ENCODE data around the gene C1QTNF6. TPM values are rescaled to one million over a fixed set of nuclear protein-coding genes. Genes with fewer than 3 reads are reported as not detected.

C1QTNF6 gene
- polyA plus RNA-seq, 1 of the 3 experiments (the other 2 are of a cell fraction), result 47.7 TPM

GRCh38 chr22:37133304-37134018 lies 54.6 kb downstream of the C1QTNF6 start:
- WGBS (ENCODE audit: low lambda C conversion rate), result 78% methylated on average over 11 of the region's 16 CpGs
- Histone ChIP-seq H3K9me2 (no peaks in the 10 kb centered on the region), H3K79me2 (ENCODE audit: insufficient read depth) (no peaks in the 10 kb centered on the region), H3F3A (replicated peaks; ENCODE audit: insufficient read depth) (no peaks in the 10 kb centered on the region), H3K9ac (no peak overlapping the region), H2AFZ (ENCODE audit: low read depth) (no peak overlapping the region), H3K27ac (ENCODE audit: low read depth in 2 of 2, low read length in 1 of 2) (no peak overlapping the region), H3K36me3 (replicated peaks in 1 of 2; ENCODE audit: control insufficient read depth in 1 of 2, insufficient read depth in 2 of 2, low read length in 1 of 2) (no peaks in the 10 kb centered on the region), H3K27me3 (ENCODE audit: insufficient read depth) (no peaks in the 10 kb centered on the region), H4K20me1 (ENCODE audit: insufficient read depth) (no peaks in the 10 kb centered on the region), H3K9me3 (no peaks in the 10 kb centered on the region), H3K4me1 (ENCODE audit: control insufficient read depth in 1 of 2, insufficient read depth in 2 of 2, low read depth in 1 of 2, low read length in 1 of 2) (no peaks in the 10 kb centered on the region), H3K4me2 (no peak overlapping the region), H3K4me3 (ENCODE audit: low read depth in 2 of 2, low read length in 1 of 2) (no peak overlapping the region)
- ChIA-PET POLR2A (no interaction called here), CTCF (interaction anchor here (1.1 to 2.0 kb wide), 2 partner anchors 11 to 66 kb away, joined by 4 to 6 read pairs; no protein-coding TSS in a partner anchor)
- DNase-seq, result no peak
- TF ChIP-seq YY1 (IDR thresholded peaks at IDR 0.05; ENCODE audit: low read depth) (no peak), CHD2 (IDR thresholded peaks at IDR 0.05; ENCODE audit: low read length, partially characterized antibody) (no peak)

- no peaks in the 10 kb centered on the region for H3F3A ChIP-seq (replicated peaks; ENCODE audit: insufficient read depth)
- H3K9me3 ChIP-seq, result no peaks in the 10 kb centered on the region
- no peak for DNase-seq
- H3K36me3 ChIP-seq (replicated peaks in 1 of 2; ENCODE audit: control insufficient read depth in 1 of 2, insufficient read depth in 2 of 2, low read length in 1 of 2), result no peaks in the 10 kb centered on the region
- POLR2A ChIA-PET, result no interaction called here
- WGBS (ENCODE audit: low lambda C conversion rate), result 66% methylated on average over 7 of the region's 7 CpGs
- H3K27me3 ChIP-seq (ENCODE audit: insufficient read depth), result no peaks in the 10 kb centered on the region
- no peak overlapping the region for H3K27ac ChIP-seq (ENCODE audit: low read depth in 2 of 2, low read length in 1 of 2)
- H3K4me3 ChIP-seq (ENCODE audit: low read depth in 2 of 2, low read length in 1 of 2), result no peak overlapping the region
- CTCF ChIA-PET, result interaction anchor here (2.0 kb wide), 1 partner anchor 12 kb away, joined by 6 read pairs; no protein-coding TSS in a partner anchor
- no peak overlapping the region for H3K9ac ChIP-seq
- no peaks in the 10 kb centered on the region for H3K4me1 ChIP-seq (ENCODE audit: control insufficient read depth in 1 of 2, insufficient read depth in 2 of 2, low read depth in 1 of 2, low read length in 1 of 2)
- TF ChIP-seq FOXM1 (IDR thresholded peaks at IDR 0.05; ENCODE audit: low read depth), result no peak
- no peak for TF ChIP-seq EZH2phosphoT487 (IDR thresholded peaks at IDR 0.05; ENCODE audit: borderline replicate concordance, low read depth)
- no peak for TF ChIP-seq ELF1 (IDR thresholded peaks at IDR 0.05)
- no peak for TF ChIP-seq FOXJ3 (CRISPR knock-in tag; IDR thresholded peaks at IDR 0.05)
- no peak for TF ChIP-seq MAX (IDR thresholded peaks at IDR 0.05; ENCODE audit: low read depth)
- TF ChIP-seq ZBTB33 (IDR thresholded peaks at IDR 0.05; ENCODE audit: borderline replicate concordance, low read depth), result no peak
- TF ChIP-seq TCF12 (IDR thresholded peaks at IDR 0.05), result no peak
- TF ChIP-seq NFIC (IDR thresholded peaks at IDR 0.05; ENCODE audit: borderline replicate concordance), result no peak
- no peak for TF ChIP-seq RFX5 (IDR thresholded peaks at IDR 0.05; ENCODE audit: low read length)
- no peak for TF ChIP-seq GABPA (IDR thresholded peaks at IDR 0.05; ENCODE audit: low read depth)
- no peak for TF ChIP-seq IRF3 (IDR thresholded peaks at IDR 0.05; ENCODE audit: low read depth, low read length)
- no peak overlapping the region for H3K4me2 ChIP-seq
- H2AFZ ChIP-seq (ENCODE audit: low read depth), result no peak overlapping the region
- H3K9me2 ChIP-seq, result no peaks in the 10 kb centered on the region
- no peaks in the 10 kb centered on the region for H4K20me1 ChIP-seq (ENCODE audit: insufficient read depth)
- H3K79me2 ChIP-seq (ENCODE audit: insufficient read depth), result no peaks in the 10 kb centered on the region
Measured at GRCh38 chr22:37132773-37133172, 55.3 kb downstream of the C1QTNF6 start.

Small RNA genes within 50 kb of the gene (small RNA-seq; reads per million reads assigned to genes)
- 0 reads per million in 7 experiments for gene Z82188.1

Other genes with a start within 250 kb of the C1QTNF6 start
- gene TST, start 168.8 kb downstream of the C1QTNF6 start, polyA plus RNA-seq (2012; rRNA removed), result 47.6 and 49.4 TPM in 2 replicates
- 45.0 and 60.4 TPM in 2 replicates for gene MPST, start 168.5 kb downstream of the C1QTNF6 start, polyA plus RNA-seq (2012; rRNA removed)
- 57.8 and 68.3 TPM in 2 replicates for gene KCTD17, start 136.5 kb downstream of the C1QTNF6 start, polyA plus RNA-seq (2012; rRNA removed)
- not detected in 2 replicates for gene TMPRSS6, start 78.5 kb downstream of the C1QTNF6 start, polyA plus RNA-seq (2012; rRNA removed)
- gene IL2RB, start 38.3 kb downstream of the C1QTNF6 start, polyA plus RNA-seq (2012; rRNA removed), result 0.33 and 0.39 TPM in 2 replicates
- gene SSTR3, start 24.2 kb upstream of the C1QTNF6 start, polyA plus RNA-seq (2012; rRNA removed), result 0.02 TPM in 1 of 2 replicates, not detected in the other
- 22.6 and 29.9 TPM in 2 replicates for gene RAC2, start 56.0 kb upstream of the C1QTNF6 start, polyA plus RNA-seq (2012; rRNA removed)
- 0.03 and 0.07 TPM in 2 replicates for gene CYTH4, start 94.3 kb upstream of the C1QTNF6 start, polyA plus RNA-seq (2012; rRNA removed)
- 2.4 and 2.8 TPM in 2 replicates for gene ELFN2, start 239.2 kb upstream of the C1QTNF6 start, polyA plus RNA-seq (2012; rRNA removed)